Hepatocyte (in vitro differentiated cells): ENCODE measurements around the gene PADI2. TPM values are rescaled to one million over a fixed set of nuclear protein-coding genes. Genes with fewer than 3 reads are reported as not detected.

Experiments used
- DNase-seq: peaks from one replicate; pipeline ENCODE4 v3.0.0-alpha.2; 2016; ENCODE audit warnings: low spot score
- H2AFZ ChIP-seq: fragments of 200-600 bp; sonication (generic); 2 replicates; pipeline ENCODE4 v1.6.0; 2016; ENCODE audit warnings: antibody characterized with exemption, mild to moderate bottlenecking
- H3K27ac ChIP-seq: fragments of 200-600 bp; sonication (generic); 2 replicates; pipeline ENCODE4 v1.5.1; 2016; ENCODE audit warnings: mild to moderate bottlenecking
- H3K27me3 ChIP-seq: fragments of 200-600 bp; sonication (generic); 2 replicates; pipeline ENCODE4 v1.6.1; 2016
- H3K36me3 ChIP-seq: fragments of 200-600 bp; sonication (generic); replicated peaks from 2 replicates; pipeline ENCODE4 v1.5.1; 2016; ENCODE audit warnings: low read depth; ENCODE audit not compliant: insufficient read depth
- H3K4me1 ChIP-seq: fragments of 200-600 bp; sonication (generic); 2 replicates; pipeline ENCODE4 v1.5.1; 2016; ENCODE audit warnings: mild to moderate bottlenecking, moderate library complexity; ENCODE audit not compliant: insufficient read depth
- H3K4me2 ChIP-seq: fragments of 200-600 bp; sonication (generic); 2 replicates; pipeline ENCODE4 v1.6.0; 2016
- H3K4me3 ChIP-seq: fragments of 200-600 bp; sonication (generic); 2 replicates; pipeline ENCODE4 v1.5.1; 2016; ENCODE audit warnings: mild to moderate bottlenecking
- H3K79me2 ChIP-seq: fragments of 200-600 bp; sonication (generic); 2 replicates; pipeline ENCODE4 v1.6.0; 2017; ENCODE audit warnings: mild to moderate bottlenecking
- H3K9me2 ChIP-seq: fragments of 200-600 bp; sonication (generic); replicated peaks from 2 replicates; pipeline ENCODE4 v1.6.0; 2017; ENCODE audit warnings: mild to moderate bottlenecking; ENCODE audit not compliant: insufficient read depth
- H3K9me3 ChIP-seq: fragments of 200-600 bp; sonication (generic); 2 replicates; pipeline ENCODE4 v1.5.1; 2016; ENCODE audit warnings: low read depth, mild to moderate bottlenecking
- H4K20me1 ChIP-seq: fragments of 200-600 bp; sonication (generic); 2 replicates; pipeline ENCODE4 v1.6.0; 2016; ENCODE audit warnings: mild to moderate bottlenecking; ENCODE audit not compliant: insufficient read depth, poor library complexity, severe bottlenecking
- EZH2 ChIP-seq: fragments of 200-600 bp; sonication (generic); IDR thresholded peaks from 2 replicates; pipeline ENCODE4 v1.6.1; 2016; ENCODE audit warnings: antibody characterized with exemption, mild to moderate bottlenecking, borderline replicate concordance
- EZH2phosphoT487 ChIP-seq: fragments of 200-600 bp; sonication (generic); IDR thresholded peaks from one replicate; pipeline ENCODE4 v1.6.1; 2018; ENCODE audit warnings: antibody characterized with exemption, mild to moderate bottlenecking, low read depth, moderate library complexity; ENCODE audit not compliant: unreplicated experiment, severe bottlenecking
- WGBS: methylation state at CpG from one replicate; pipeline ENCODE4 v1.1.6; 2016; ENCODE audit warnings: low lambda C conversion rate; ENCODE audit errors: missing lambda C conversion rate; 5-methylcytosine and 5-hydroxymethylcytosine counted together
- polyA plus RNA-seq: library from polyadenylated mRNA; unstranded; fragments of >200 nt; fragmentation: Nextera tagmentation; extraction: Ambion mirVana; gene quantifications from 2 replicates; pipeline ENCODE4 v1.2.1, GENCODE V29; 2016
- total RNA-seq: library from RNA; depleted of rRNA; stranded (reverse); fragments of >200 nt; gene quantifications from 2 replicates; pipeline ENCODE4 v1.2.3, GENCODE V29; 2014
- TF ChIP-seq, protein P1 (sequence below): fragments of 200-600 bp; sonication (generic); IDR thresholded peaks from 2 replicates; pipeline ENCODE4 v1.5.1; 2016; ENCODE audit warnings: antibody characterized with exemption, mild to moderate bottlenecking; ENCODE audit not compliant: poor library complexity

PADI2 gene
- total and polyA plus RNA-seq, 2 experiments from 2014 or later = 10.6 to 11.3 TPM

DNA sequence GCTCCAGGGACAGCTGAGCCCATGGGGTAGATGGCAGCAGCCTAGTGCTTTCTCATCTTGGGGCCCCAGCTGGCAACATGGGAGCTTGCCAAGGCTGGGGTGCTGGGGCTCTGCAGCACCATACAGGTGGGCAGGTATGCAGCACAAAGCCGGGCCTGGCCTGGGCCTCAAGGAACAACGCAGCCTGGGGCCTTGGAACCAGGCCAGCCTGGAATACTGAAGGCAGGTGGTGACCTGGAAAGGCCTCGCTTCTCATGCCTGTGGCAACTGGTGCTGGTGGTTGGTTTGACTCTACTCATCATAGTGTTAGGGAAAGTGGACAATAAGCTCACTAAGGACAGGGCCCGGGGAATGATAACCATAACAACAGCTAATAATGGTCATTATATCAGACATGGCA, 38.4 kb downstream of the PADI2 start:
- H3K9me3 ChIP-seq = no peaks in the 10 kb centered on the region
- H3K27me3 ChIP-seq = no peaks in the 10 kb centered on the region
- H3K4me1 ChIP-seq = no peaks in the 10 kb centered on the region
- H2AFZ ChIP-seq = no peak overlapping the region
- no peaks in the 10 kb centered on the region for H3K9me2 ChIP-seq
- no peak overlapping the region for H3K4me3 ChIP-seq
- DNase-seq = no peak
- no peaks in the 10 kb centered on the region for H4K20me1 ChIP-seq
- no peak overlapping the region for H3K4me2 ChIP-seq
- TF ChIP-seq, protein P1, sequence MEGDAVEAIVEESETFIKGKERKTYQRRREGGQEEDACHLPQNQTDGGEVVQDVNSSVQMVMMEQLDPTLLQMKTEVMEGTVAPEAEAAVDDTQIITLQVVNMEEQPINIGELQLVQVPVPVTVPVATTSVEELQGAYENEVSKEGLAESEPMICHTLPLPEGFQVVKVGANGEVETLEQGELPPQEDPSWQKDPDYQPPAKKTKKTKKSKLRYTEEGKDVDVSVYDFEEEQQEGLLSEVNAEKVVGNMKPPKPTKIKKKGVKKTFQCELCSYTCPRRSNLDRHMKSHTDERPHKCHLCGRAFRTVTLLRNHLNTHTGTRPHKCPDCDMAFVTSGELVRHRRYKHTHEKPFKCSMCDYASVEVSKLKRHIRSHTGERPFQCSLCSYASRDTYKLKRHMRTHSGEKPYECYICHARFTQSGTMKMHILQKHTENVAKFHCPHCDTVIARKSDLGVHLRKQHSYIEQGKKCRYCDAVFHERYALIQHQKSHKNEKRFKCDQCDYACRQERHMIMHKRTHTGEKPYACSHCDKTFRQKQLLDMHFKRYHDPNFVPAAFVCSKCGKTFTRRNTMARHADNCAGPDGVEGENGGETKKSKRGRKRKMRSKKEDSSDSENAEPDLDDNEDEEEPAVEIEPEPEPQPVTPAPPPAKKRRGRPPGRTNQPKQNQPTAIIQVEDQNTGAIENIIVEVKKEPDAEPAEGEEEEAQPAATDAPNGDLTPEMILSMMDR = no peak
- TF ChIP-seq EZH2phosphoT487 (no peak), EZH2 (no peak)
- WGBS = 92% methylated on average over 4 of the region's 4 CpGs
- no peaks in the 10 kb centered on the region for H3K36me3 ChIP-seq
- no peak overlapping the region for H3K27ac ChIP-seq
- no peaks in the 10 kb centered on the region for H3K79me2 ChIP-seq

DNA sequence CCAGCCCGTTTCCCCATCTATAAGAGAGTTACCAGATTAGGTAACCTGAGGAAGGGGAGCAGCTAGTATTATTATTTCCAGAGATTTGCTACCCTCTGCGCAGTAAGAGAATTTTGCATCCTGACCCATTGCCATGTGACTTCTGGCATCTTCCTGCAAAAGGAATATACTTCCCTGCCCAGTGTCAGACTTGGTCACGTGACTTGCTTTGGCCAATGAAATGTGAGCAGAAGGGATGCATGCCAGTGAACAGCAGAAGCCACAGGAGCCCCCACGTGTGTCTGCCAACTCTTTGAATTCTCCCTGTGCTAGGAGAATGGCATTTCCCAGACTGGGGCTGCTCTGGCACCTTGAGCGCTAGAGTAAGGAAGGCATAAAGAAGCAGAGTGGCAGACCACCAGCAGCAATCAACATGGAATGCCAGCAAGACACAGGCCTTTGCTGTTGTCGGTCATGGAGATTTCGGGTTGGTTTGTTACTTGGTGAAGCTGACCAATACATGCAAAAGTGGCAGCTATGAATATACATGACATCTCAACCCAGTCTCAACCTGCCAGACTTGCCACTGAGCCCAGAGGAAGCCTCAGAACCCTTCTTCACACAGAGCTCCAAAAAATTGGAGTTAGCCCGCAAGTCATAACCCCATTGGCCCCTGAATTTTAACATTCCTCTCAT, 39.0 kb downstream of the PADI2 start:
- no peak overlapping the region for H3K27ac ChIP-seq
- DNase-seq = no peak

DNA sequence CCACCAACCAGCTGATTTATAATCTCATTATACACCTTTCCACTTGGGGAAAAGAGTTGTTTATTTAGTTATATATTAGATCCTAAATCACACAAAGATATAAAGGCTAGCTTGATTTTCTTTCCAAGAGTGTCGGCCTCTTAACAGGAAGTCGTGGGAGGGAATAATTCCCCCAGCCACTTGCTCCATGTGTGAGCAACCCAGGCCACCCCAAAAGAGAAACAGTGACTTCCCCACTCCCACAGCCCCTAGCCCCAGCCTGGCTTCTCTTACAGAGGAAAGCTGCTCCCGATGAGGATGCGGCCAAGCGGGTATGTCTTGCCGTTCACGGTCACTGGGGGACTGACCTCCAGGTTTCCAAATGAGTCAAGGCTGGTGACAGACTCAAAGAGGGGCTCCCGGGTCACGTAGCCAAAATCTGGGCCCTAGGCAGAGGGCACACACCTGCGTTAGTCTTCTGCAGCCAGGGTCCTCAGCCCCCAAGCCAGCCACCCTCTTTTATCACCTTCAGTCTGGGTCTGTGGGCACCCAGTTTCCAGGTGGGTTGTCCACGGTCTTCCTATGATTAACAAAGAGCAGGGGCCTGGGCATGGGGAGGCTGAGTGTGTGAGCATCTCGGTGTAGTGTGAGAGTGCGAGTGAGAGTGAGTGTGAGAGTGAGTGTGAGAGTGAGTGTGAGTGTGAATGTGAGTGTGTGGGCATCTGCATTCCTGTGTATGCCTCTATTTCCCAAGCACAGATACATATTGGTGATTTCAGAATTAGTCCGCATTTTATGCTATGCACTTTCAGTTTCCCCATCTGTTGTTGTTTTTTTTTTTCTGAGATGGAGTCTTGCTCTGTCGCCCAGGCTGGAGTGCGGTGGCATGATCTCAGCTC, 40.0 kb downstream of the PADI2 start:
- WGBS = 95% methylated on average over 16 of the region's 16 CpGs
- no peak overlapping the region for H3K27ac ChIP-seq

More for the DNA sequence above, 39.0 kb downstream of the PADI2 start:
- Histone ChIP-seq H3K79me2 (no peaks in the 10 kb centered on the region), H3K9me3 (no peaks in the 10 kb centered on the region), H3K27me3 (no peaks in the 10 kb centered on the region), H3K4me1 (no peaks in the 10 kb centered on the region), H2AFZ (no peak overlapping the region), H3K36me3 (no peaks in the 10 kb centered on the region), H3K9me2 (no peaks in the 10 kb centered on the region), H4K20me1 (no peaks in the 10 kb centered on the region), H3K4me2 (no peak overlapping the region), H3K4me3 (no peak overlapping the region)
- TF ChIP-seq EZH2phosphoT487 (no peak), EZH2 (no peak)
- TF ChIP-seq, protein P1 = no peak
- 96% methylated on average over 8 of the region's 8 CpGs for WGBS

More for the DNA sequence above, 40.0 kb downstream of the PADI2 start:
- Histone ChIP-seq H2AFZ (no peak overlapping the region), H3K4me1 (no peaks in the 10 kb centered on the region), H3K36me3 (no peaks in the 10 kb centered on the region), H3K4me2 (no peak overlapping the region), H4K20me1 (no peaks in the 10 kb centered on the region), H3K27me3 (no peaks in the 10 kb centered on the region), H3K9me3 (no peaks in the 10 kb centered on the region), H3K4me3 (no peak overlapping the region), H3K9me2 (no peaks in the 10 kb centered on the region), H3K79me2 (no peaks in the 10 kb centered on the region)
- TF ChIP-seq, protein P1 = no peak
- TF ChIP-seq EZH2 (no peak), EZH2phosphoT487 (no peak)
- DNase-seq = no peak
